Activated T-helper 1 cell treated with Interleukin-2 at 50 U/mL for 16 hours (primary cell): ENCODE measurements around the gene CCDC159.
"Not testable (repeated sequence)": the region's sequence is repeated elsewhere in the genome, so short reads cannot be mapped to it uniquely, and the experiment has no call there.

Experiments
- DNase-seq: peaks from one replicate; pipeline ENCODE4 v3.0.0-alpha.2; 2020; ENCODE audit warnings: low read depth

The CCDC159 gene

GRCh38 chr19:11346104-11346940 is at the start of gene CCDC159, which contains the start of gene TMEM205:
Gene CCDC159, plus strand, starts transcription at chr19:11346519. Its CDS starts 88 bp downstream, at chr19:11346607.
Gene TMEM205, minus strand, starts transcription at chr19:11346268. Its CDS starts 649 bp downstream, at chr19:11345619.
- peak; percentile 96 for DNase-seq

GRCh38 chr19:11299946-11300810 is 46.1 kb upstream of the CCDC159 start:
- DNase-seq: no peak

- DNase-seq: no peak
These were observed 45.6 kb upstream of the CCDC159 start for GRCh38 chr19:11300811-11301120.

GRCh38 chr19:11304936-11305335 is 41.4 kb upstream of the CCDC159 start:
- DNase-seq: no peak

- DNase-seq: no peak
These were observed 40.0 kb upstream of the CCDC159 start for GRCh38 chr19:11306337-11306736.

GRCh38 chr19:11320278-11320995 is 25.9 kb upstream of the CCDC159 start:
- not testable (repeated sequence) for DNase-seq

GRCh38 chr19:11321191-11322126 is 24.9 kb upstream of the CCDC159 start:
- DNase-seq: no peak

GRCh38 chr19:11322269-11323024 is 23.9 kb upstream of the CCDC159 start:
- no peak for DNase-seq

GRCh38 chr19:11323601-11324078 is 22.7 kb upstream of the CCDC159 start:
- no peak for DNase-seq

- no peak for DNase-seq
These were observed 22.1 kb upstream of the CCDC159 start for GRCh38 chr19:11324079-11324661.

- no peak for DNase-seq
These were observed 21.4 kb upstream of the CCDC159 start for GRCh38 chr19:11324748-11325389.

- no peak for DNase-seq
These were observed 20.8 kb upstream of the CCDC159 start for GRCh38 chr19:11325544-11325943.

GRCh38 chr19:11330127-11330526 is 16.2 kb upstream of the CCDC159 start:
- no peak for DNase-seq

- no peak for DNase-seq
These were observed 14.8 kb upstream of the CCDC159 start for GRCh38 chr19:11331502-11331901.

- DNase-seq: no peak
These were observed 13.5 kb upstream of the CCDC159 start for GRCh38 chr19:11332822-11333221.

GRCh38 chr19:11333838-11334237 is 12.5 kb upstream of the CCDC159 start:
- DNase-seq: not testable (repeated sequence)

- DNase-seq: no peak
These were observed 10.7 kb upstream of the CCDC159 start for GRCh38 chr19:11335449-11336146.

GRCh38 chr19:11337080-11337479 is 9.2 kb upstream of the CCDC159 start:
- no peak for DNase-seq

- DNase-seq: no peak
These were observed 8.2 kb upstream of the CCDC159 start for GRCh38 chr19:11338121-11338520.
